Measurements from ENCODE around the gene TET1. TPM values are rescaled to one million over a fixed set of nuclear protein-coding genes. Genes with fewer than 3 reads are reported as not detected.

Gene TET1
- total RNA-seq, 1 donor from 2014 or later: 67.3 TPM

GRCh38 chr10:68725016-68725415 is 164.9 kb downstream of the TET1 start:
- Mint-ChIP-seq H3K36me3 (peaks cover 29% of the 10 kb centered on the region), H3K4me1 (peaks cover 12% of the 10 kb centered on the region), H3K4me3 (no peak overlapping the region), H3K27ac (no peak overlapping the region), H3K9me3 (no peaks in the 10 kb centered on the region), H3K27me3 (ENCODE audit: insufficient read depth, low read depth) (peaks cover 2% of the 10 kb centered on the region)
- H3K27ac ChIP-seq: no peak overlapping the region
- H2AFZ ChIP-seq (replicated peaks): no peak overlapping the region
- H3F3A ChIP-seq (ENCODE audit: low read depth): peaks cover 25% of the 10 kb centered on the region
- DNase-seq (ENCODE audit: low spot score): no peak
- no peaks in the 10 kb centered on the region for H3K9me3 ChIP-seq (ENCODE audit: low read depth)
- H3K9ac ChIP-seq: no peak overlapping the region
- TF ChIP-seq EZH2 (IDR thresholded peaks at IDR 0.05) (no peak), EZH2phosphoT487 (IDR thresholded peaks at IDR 0.05) (no peak), CTCF (IDR thresholded peaks at IDR 0.05) (no peak)
- H3K4me2 ChIP-seq: no peak overlapping the region
- H3K79me2 ChIP-seq (ENCODE audit: low read depth): peaks cover 89% of the 10 kb centered on the region
- H4K20me1 ChIP-seq (ENCODE audit: low read depth): peaks cover 36% of the 10 kb centered on the region
- H3K27me3 ChIP-seq: no peaks in the 10 kb centered on the region
- no peak overlapping the region for H3K4me3 ChIP-seq
- peaks cover 9% of the 10 kb centered on the region for H3K4me1 ChIP-seq
- H3K36me3 ChIP-seq: peaks cover 12% of the 10 kb centered on the region

- no peak overlapping the region for H3K27ac ChIP-seq
- H3K4me1 Mint-ChIP-seq: peaks cover 7% of the 10 kb centered on the region
- TF ChIP-seq CTCF (IDR thresholded peaks at IDR 0.05) (no peak), EZH2phosphoT487 (IDR thresholded peaks at IDR 0.05) (no peak), EZH2 (IDR thresholded peaks at IDR 0.05) (no peak)
- peaks cover 100% of the 10 kb centered on the region for H3K79me2 ChIP-seq (ENCODE audit: low read depth)
- peaks cover 16% of the 10 kb centered on the region for H3F3A ChIP-seq (ENCODE audit: low read depth)
- H3K36me3 Mint-ChIP-seq: peaks cover 27% of the 10 kb centered on the region
- DNase-seq (ENCODE audit: low spot score): no peak
- H3K36me3 ChIP-seq: peaks cover 23% of the 10 kb centered on the region
- no peak overlapping the region for H3K4me3 Mint-ChIP-seq
- H3K4me1 ChIP-seq: peaks cover 8% of the 10 kb centered on the region
- H3K4me2 ChIP-seq: no peak overlapping the region
- no peaks in the 10 kb centered on the region for H3K9me3 Mint-ChIP-seq
- no peak overlapping the region for H2AFZ ChIP-seq (replicated peaks)
- H3K9me3 ChIP-seq (ENCODE audit: low read depth): no peaks in the 10 kb centered on the region
- no peak overlapping the region for H3K9ac ChIP-seq
- H3K4me3 ChIP-seq: no peak overlapping the region
- peaks cover 49% of the 10 kb centered on the region for H4K20me1 ChIP-seq (ENCODE audit: low read depth)
- H3K27me3 ChIP-seq: no peaks in the 10 kb centered on the region
- no peaks in the 10 kb centered on the region for H3K27me3 Mint-ChIP-seq (ENCODE audit: insufficient read depth, low read depth)
- no peak overlapping the region for H3K27ac Mint-ChIP-seq
Observed at GRCh38 chr10:68727146-68727545, 167.0 kb downstream of the TET1 start.

GRCh38 chr10:68732651-68733050 is 172.5 kb downstream of the TET1 start:
- Histone ChIP-seq H3K79me2 (ENCODE audit: low read depth) (peaks cover 100% of the 10 kb centered on the region), H3K4me2 (no peak overlapping the region), H3K9me3 (ENCODE audit: low read depth) (no peaks in the 10 kb centered on the region), H3K27ac (no peak overlapping the region), H3K4me3 (no peak overlapping the region), H2AFZ (replicated peaks) (no peak overlapping the region), H3K36me3 (peaks cover 45% of the 10 kb centered on the region), H3K4me1 (no peaks in the 10 kb centered on the region), H3F3A (ENCODE audit: low read depth) (peaks cover 19% of the 10 kb centered on the region), H4K20me1 (ENCODE audit: low read depth) (peaks cover 73% of the 10 kb centered on the region), H3K9ac (no peak overlapping the region), H3K27me3 (no peaks in the 10 kb centered on the region)
- peaks cover 29% of the 10 kb centered on the region for H3K36me3 Mint-ChIP-seq
- DNase-seq (ENCODE audit: low spot score): no peak
- no peak for TF ChIP-seq CTCF (IDR thresholded peaks at IDR 0.05)
- TF ChIP-seq EZH2phosphoT487 (IDR thresholded peaks at IDR 0.05): no peak
- no peak for TF ChIP-seq EZH2 (IDR thresholded peaks at IDR 0.05)
- H3K9me3 Mint-ChIP-seq: no peaks in the 10 kb centered on the region
- no peak overlapping the region for H3K4me3 Mint-ChIP-seq
- H3K4me1 Mint-ChIP-seq: no peaks in the 10 kb centered on the region
- H3K27ac Mint-ChIP-seq: no peak overlapping the region
- peaks cover 2% of the 10 kb centered on the region for H3K27me3 Mint-ChIP-seq (ENCODE audit: insufficient read depth, low read depth)
